NCI-H2227 (cell line): ENCODE results near the gene ANKRD33.

Experiments
- DNase-seq: peaks from one replicate; lab custom pipeline; 2025; ENCODE audit not compliant: unreplicated experiment; lab: John Stamatoyannopoulos, UW

Gene ANKRD33

GRCh38 chr12:51898506-51898905 lies 10.6 kb downstream of the ANKRD33 start:
- no peak for DNase-seq

- DNase-seq, result no peak
These were observed 11.0 kb downstream of the ANKRD33 start for GRCh38 chr12:51898937-51899336.

DNA sequence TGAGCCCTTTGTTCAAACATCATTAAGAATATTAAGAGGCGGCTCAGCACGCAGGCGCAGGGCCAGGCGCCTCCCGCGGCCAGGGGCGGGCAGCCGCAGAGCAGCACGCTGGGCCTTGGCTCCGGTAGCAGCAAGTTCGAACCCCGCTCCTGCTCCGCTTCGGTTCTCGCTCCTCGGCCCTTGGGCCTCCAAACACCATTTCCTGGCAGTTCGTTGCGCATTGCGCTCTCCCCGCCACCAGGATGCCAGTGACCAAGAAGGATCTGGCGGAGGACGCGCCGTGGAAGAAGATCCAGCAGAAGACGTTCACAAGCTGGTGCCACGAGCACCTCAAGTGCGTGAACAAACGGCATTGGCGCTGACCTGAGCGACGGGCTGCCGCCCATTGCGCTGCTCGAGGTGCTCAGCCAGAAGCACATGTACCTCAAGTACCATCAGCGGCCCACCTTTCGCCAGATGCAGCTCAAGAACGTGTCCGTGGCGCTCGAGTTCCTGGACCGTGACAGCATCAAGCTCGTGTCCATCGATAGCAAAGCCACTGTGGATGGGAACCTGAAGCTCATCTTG lies 12.5 kb downstream of the ANKRD33 start:
- no peak for DNase-seq

DNA sequence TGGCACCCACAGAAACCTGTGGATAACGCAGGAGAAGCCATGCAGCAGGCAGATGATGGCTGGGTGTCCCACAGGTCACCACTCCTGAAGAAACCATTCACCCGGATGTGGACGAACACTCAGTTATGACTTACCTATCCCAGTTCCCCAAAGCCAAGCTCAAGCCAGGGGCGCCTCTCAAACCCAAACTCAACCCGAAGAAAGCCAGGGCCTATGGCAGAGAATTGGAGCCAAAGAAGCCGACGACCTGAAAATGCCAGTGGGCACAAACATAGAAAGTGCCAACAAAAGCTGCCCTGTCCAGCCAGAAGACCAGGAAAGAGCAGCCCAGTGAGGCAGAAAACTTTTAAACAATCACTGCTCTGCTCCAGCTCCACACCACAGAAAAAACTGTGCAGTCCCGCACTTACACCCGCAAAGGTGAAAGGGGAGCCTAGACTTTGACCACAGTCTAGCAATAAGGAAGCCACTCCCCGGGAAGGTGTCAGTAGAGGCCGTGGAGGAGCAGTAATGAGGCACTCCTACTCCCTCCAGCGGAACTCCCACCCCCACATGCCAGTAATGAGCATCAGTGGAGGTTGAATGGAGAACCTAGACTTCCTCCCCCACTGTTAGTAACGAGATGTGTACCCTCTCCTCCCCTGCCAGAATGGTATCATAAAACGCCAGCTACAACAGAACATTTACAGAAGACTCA lies 13.4 kb downstream of the ANKRD33 start:
- no peak for DNase-seq

- DNase-seq, result no peak
These were observed 14.0 kb downstream of the ANKRD33 start for GRCh38 chr12:51901881-51902280.

DNA sequence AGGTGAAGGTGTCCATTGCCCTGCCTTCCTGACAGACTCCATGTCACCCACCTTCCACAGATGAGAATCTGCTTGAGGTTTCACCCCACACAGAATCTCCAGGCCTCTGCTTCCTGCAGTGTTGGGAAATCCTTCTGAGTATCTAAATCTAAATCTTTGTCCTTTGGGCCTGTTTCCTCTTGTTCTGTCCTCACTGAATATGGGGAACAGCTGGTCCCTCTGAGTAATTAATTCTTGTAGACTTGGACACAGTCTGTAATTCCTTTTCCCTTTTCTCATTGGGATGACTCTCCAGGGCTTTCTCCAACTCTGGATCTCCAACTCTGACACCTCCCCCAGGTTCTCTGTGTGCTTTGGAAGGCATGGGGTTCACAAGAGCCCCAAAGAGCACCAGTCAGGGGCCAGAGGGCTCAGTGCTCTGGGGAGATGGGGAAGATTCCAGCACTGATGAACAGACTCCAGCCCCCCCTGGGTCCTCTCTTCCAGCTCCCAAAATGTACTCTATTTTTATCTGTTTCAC lies 17.1 kb downstream of the ANKRD33 start:
- DNase-seq, result no peak

GRCh38 chr12:51905471-51906429 lies 17.8 kb downstream of the ANKRD33 start:
- DNase-seq, result peak; percentile 26

- no peak for DNase-seq
These were observed 18.7 kb downstream of the ANKRD33 start for GRCh38 chr12:51906430-51907082.

DNA sequence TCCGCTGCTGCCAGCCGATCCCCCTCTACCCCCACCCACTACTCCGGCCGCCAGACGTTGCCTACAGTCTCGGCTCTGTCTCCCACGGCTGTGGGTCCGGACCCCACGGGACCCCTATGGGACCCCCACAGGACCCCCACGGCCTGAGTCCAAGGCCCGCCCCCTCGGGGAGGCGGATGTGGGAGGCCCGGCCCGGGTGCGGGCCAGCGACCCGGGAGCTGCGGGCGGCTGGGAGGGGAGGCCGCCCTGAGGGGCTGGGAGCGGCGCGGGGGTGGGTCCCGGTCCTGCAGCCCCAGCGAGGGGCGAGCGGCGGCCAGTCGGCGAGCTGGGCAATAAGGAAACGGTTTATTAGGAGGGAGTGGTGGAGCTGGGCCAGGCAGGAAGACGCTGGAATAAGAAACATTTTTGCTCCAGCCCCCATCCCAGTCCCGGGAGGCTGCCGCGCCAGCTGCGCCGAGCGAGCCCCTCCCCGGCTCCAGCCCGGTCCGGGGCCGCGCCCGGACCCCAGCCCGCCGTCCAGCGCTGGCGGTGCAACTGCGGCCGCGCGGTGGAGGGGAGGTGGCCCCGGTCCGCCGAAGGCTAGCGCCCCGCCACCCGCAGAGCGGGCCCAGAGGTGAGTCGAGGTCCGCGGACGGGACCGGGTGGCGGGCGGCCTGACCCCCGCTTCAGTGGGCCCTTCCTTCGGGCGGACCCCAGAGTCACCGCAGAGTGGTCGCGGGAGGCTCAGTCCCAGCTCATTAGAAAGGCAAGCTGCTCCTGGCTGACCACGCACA lies 19.4 kb downstream of the ANKRD33 start, which contains the start of gene ACVRL1:
Gene ACVRL1, plus strand, starts transcription at position 422 of the 773 bp plus-strand sequence. CDS start 4,971 bp downstream, outside the sequence.
- no peak for DNase-seq

DNA sequence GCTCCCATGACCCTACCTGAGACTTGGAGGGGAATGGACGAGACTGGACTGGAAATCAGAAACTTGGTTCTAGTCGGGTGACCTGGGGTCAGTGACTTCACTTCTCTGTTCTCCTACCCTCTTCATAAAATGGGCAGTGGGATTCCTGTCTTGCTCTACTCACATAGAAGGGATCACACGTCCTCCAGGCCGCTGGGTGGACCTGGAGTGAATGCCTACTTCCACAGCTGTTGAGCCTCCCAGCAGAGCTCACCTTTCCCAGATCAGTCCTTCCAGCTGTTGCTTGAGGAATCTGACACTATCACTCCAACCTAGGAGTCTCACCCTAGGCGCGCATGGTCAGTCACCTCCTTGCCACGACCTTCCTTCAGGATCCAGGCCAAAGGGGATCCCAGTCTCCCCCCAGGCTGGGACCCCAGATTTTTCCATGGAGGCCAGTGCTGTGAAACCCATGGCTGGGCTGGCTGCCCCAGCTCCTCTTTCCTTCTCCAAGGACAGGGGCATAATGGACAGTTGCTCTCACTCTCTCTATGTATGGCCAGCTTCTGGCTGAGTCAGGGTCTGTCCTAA lies 20.0 kb downstream of the ANKRD33 start:
- no peak for DNase-seq

GRCh38 chr12:51908876-51909592 lies 21.1 kb downstream of the ANKRD33 start:
- DNase-seq, result no peak

GRCh38 chr12:51910168-51910567 lies 22.3 kb downstream of the ANKRD33 start:
- DNase-seq, result no peak

GRCh38 chr12:51910691-51911090 lies 22.8 kb downstream of the ANKRD33 start:
- no peak for DNase-seq

DNA sequence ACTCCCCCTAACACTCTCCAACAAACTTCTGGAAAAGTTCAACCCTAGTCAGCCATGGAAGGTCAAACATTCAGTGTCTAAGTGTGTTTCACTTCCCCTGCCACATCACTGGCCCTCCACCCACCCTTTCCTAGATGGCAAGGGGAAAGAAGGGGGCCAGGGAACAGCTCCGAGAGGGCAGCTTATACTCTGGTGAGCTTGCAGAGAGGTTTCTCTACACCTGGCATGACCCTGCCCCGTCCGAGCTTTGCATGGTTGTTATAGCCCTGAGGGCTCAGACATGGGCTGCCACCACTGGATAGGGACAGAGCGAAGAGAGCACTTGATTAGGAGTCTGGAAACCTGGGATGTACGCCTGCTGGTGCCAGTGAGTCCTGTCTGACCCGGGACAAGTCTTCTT lies 23.4 kb downstream of the ANKRD33 start:
- DNase-seq, result no peak

DNA sequence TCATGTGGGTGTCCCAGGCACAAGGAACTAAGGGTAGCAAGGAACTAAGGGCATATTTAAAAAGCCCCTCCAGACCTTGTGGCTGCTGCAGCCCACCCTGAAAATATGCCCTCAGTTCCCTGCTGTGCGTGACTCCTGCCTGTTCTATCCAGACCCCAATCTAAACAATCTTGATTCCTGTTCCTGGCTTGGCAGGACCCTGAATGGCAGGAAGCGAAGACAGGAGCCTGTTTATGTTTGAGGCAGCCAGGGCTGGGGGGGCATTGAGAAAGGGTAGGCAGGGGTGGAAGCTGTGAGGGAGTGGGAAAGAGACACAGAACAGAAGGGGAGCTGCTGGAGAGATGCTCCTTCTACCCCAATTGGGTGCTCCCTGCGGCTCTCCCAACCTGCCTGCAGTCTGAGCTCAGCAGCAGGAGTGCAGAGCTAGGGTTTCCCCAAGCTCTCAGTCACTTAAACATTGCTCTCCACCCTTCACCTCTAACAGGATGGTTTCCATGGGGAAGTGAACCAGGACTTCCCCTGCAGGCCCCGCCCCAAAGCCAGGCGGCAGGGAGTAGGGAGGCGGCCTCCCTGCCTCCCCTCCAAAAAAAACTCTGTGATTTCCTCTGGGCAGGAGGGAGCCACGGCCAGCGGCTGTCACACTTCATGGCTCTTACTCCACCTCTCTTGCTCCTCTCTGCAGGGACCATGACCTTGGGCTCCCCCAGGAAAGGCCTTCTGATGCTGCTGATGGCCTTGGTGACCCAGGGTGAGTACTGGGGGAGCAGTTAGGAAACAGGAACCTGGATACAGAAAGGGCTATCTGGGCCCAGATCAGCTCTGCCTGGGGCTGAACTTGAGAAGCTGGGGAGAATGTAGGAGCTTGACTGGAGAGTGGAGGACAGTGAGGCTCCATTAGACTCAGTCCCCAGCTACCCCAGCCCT lies 24.1 kb downstream of the ANKRD33 start:
- no peak for DNase-seq

DNA sequence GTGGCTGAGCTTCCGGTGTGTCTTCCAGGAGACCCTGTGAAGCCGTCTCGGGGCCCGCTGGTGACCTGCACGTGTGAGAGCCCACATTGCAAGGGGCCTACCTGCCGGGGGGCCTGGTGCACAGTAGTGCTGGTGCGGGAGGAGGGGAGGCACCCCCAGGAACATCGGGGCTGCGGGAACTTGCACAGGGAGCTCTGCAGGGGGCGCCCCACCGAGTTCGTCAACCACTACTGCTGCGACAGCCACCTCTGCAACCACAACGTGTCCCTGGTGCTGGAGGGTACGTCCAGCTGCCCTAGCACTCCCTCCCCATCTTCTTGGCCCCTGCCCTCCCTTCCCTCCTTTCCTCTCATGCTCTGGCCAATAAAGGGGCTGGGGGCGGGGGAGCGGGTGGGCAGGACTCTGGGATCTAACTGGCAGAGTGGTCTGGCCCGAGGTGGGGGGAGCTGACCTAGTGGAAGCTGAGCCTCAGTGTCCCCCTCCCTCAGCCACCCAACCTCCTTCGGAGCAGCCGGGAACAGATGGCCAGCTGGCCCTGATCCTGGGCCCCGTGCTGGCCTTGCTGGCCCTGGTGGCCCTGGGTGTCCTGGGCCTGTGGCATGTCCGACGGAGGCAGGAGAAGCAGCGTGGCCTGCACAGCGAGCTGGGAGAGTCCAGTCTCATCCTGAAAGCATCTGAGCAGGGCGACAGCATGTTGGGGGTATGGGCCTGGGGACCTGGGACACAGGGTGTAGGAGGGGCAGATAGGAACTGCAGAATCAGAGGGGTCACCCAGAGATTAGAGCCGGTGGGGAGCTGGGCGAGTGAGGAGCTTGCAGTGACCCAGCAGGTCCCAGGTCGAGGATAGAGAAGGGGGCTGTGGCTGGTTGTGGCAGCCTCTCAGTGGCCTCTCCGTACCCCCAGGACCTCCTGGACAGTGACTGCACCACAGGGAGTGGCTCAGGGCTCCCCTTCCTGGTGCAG lies 25.4 kb downstream of the ANKRD33 start:
- no peak for DNase-seq
